T-helper 9 cell (primary cell): ENCODE results near the gene SLC39A11.

Source experiments
- DNase-seq: peaks from one replicate; pipeline ENCODE4 v3.0.0-alpha.2; 2020

The SLC39A11 gene

GRCh38 chr17:72706396-72706981, 386.0 kb downstream of the SLC39A11 start:
- no peak for DNase-seq

DNA sequence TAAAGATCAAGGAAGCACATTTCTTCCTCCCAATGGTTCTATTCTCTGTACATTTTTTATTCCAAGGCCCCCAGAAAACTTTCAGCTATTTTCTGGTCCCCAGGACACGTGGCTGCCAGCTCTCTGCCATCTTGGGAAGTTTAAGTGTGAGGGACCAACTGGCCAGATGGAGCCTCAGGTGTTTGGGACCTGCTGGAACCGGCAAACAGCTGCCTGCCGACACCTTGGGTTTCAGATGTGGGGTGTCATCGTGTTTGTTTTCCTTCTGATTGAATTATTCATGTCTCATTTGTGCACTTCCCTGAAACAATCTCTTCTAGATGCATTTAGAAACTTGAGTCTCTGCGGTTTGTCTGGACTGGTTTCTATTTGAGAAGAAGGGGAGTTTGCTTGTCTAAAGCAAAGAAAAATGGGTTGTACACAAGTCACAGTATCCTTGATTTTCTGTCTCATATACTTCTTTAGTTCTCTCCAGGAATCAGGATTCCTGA, 386.5 kb downstream of the SLC39A11 start:
- DNase-seq = no peak

- DNase-seq = no peak
Measured at GRCh38 chr17:72702998-72703397, 389.5 kb downstream of the SLC39A11 start.

DNA sequence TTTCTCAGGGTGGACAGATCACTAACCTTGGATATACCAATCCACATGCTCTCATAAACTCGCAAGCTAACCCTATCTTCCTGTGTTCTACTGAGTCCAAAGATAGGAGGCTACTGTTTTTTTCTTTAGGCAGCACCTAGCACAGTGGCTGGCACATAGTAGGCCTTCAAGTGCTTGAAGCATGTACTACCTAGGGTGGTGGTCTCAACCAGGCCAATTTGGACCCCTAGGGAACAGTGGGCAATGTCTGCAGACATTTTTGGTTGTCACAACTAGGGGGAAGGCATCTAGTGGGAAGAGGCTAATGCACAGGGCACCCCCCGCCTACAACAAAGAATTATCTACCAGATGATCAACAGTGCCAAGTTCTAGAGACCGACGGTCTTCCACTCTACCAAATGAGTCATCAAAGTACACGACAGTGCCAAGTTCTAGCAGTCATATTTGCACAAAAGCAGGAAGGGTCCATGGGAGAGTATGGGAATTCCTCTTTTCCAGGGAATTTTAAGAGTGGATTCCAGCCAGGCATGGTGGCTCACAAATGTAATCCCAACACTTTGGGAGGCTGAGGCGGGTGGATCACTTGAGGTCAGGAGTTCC, 390.3 kb downstream of the SLC39A11 start:
- no peak for DNase-seq

DNA sequence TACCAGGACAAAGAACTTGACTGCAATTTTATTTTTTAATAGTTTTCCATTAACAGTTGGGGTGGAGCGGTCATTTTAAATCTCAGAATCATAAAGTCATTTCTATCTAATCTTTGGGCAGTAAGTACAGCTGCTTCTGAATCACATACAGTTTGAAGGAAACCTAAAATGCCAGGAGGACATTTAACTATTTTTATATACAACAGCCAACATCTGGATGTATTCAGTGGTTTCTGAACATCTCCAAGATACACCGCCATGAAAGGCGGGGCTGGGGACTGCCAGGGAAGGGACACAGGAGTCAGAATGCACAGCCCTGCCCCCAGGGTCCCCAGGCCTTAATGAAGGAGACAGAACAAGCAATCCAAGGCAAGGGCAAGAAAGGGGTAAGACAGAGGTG, 392.3 kb downstream of the SLC39A11 start:
- DNase-seq = no peak

DNA sequence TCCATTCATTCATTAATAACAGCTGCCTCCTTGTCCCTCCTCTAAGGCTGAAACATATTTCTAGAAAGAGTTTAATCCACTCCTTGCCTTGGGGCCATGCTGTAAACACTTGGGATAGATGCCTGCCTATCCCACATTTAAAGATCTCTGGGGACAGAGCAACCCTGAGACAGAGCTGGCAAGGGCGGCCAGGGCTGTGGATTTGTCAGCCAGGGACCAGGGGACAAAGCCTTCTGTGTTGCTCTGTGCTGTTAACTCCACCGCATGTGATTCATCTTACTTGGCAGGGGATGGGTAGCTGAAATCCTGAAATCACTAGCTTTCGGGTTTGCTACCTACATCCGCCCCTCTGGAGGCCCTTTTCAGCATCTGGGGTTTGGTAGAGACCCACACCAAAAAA, 392.9 kb downstream of the SLC39A11 start:
- DNase-seq = no peak

- DNase-seq = no peak
Measured at GRCh38 chr17:72697602-72698146, 394.8 kb downstream of the SLC39A11 start.

DNA sequence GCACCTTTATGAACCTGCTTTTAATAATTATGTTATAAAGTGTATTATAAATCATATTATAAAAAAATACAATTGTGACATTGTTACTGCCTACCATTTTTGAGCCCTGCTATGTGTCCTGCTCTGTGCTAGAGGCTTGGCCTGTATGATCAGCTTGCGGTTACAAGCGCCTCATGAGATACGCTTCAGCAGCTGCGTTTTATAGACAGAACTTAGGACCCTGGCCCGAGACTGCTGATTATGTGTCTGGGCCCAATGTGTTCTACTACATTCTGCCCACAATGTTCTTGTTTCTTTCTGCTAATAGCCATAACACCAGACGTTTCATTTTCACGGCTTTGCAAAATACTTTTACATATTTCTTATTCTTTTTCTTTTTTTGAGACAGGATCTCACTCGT, 395.8 kb downstream of the SLC39A11 start:
- DNase-seq = no peak

DNA sequence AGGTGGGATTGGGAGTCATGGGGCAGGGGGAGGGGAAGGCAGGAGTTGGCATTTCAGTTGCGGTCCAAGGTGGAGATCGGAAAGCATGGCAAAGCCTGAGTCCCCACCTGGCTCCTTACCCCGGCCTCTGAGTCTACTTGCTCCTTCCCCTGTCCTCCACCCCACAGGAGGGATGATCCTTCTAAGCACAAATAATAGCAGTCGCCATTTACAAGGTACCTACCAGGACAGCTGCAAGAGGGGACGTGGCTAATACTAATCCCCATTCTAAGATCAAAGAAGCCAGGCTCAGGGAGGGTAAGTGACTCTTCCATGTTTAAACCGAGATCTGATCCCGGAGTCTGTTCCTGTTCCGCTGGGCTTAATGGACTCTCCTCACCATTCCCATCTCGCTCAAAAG, 396.3 kb downstream of the SLC39A11 start:
- DNase-seq = no peak

DNA sequence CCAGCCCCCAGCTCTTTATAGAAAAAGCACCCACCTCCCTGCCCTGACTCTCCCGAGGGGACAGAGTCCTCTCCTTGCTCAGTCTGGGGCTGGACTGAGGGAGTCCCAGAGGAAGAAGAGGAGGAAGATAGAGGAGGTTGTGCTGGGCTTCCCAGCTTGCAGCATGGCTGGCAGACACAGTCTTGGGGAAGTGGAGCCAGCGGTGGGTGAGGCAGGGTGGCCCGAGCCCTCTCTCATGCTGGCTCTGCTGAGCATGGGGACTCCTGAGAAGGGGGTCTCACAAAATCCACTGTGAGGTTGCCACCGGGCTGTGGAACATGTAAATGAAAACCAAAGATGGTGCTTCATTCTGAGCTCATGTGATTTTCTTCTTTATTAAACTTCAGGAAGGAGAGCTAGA, 398.5 kb downstream of the SLC39A11 start:
- DNase-seq = no peak

DNA sequence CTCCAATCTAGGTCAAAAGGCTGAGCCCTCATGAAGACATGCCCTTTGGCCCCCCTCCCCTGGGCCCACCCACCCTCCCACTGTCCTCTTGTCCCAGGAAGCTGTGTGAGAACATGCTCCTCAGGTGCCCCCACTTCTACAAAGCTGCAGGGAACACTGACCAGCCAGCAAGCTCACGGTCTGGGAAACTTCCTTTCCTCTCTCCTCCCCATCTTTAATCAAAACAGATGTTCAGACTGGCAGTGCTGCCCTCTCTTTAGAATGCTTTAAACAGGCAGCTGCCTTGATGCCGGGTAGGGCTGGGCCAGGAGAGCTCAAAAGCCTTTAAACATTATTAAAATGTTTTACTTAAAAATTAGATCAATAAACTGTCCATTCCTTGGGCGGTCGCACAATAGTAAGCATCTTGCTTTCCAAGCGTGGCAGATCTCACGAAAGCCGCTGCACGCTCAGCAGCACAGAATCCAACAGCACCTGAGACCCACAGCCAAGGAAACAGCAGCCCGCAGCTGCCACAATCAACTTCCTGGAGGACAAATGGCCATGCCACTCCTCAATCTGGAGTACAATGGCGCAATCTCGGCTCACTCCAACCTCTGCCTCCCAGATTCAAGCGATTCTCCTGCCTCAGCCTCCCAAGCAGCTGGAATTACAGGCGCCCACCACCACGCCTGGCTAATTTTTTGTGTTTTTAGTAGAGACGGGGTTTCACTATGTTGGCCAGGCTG, 399.2 kb downstream of the SLC39A11 start:
- DNase-seq = no peak

- no peak for DNase-seq
Measured at GRCh38 chr17:72692676-72693075, 399.8 kb downstream of the SLC39A11 start.

DNA sequence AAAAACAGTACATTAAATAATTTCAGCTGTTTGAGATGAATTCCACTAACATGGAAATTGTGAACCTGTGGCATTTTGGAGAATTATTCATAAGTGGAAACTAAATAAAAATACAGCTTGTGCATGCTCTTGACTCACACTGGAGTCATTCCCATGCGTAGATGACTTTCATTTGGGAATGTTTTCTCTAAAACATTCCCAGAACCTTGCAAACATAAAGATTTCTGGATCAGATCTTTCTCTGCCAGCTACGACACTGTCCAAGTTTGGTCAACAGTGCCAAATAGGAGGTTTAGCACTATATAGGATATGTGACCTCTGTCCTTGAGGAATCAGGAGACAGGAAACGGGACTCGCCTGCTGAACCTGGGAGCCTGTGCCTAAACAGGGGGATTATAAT, 400.9 kb downstream of the SLC39A11 start:
- no peak for DNase-seq

DNA sequence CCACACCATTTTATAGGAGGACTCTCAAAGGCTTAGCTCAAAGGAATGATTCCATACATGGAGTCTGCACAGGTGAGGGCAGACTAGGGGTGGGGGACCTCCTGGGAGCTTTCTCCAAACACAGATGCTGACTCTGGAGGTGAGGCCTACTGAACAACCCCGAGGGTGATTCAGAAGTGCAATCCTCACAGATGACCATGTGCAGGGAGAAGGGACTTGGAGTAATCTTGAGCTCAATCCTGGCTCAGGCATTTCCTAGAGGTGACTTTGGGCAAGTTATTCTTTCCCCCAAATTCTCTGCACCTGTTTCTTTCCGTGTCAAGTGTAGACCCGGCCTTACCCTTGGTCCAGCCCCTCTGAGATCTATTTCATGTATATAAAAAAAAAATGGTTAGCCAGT, 401.5 kb downstream of the SLC39A11 start:
- no peak for DNase-seq

- DNase-seq = no peak
Measured at GRCh38 chr17:72687886-72688285, 404.6 kb downstream of the SLC39A11 start.

- DNase-seq = no peak
Measured at GRCh38 chr17:72684405-72685020, 408.0 kb downstream of the SLC39A11 start.

DNA sequence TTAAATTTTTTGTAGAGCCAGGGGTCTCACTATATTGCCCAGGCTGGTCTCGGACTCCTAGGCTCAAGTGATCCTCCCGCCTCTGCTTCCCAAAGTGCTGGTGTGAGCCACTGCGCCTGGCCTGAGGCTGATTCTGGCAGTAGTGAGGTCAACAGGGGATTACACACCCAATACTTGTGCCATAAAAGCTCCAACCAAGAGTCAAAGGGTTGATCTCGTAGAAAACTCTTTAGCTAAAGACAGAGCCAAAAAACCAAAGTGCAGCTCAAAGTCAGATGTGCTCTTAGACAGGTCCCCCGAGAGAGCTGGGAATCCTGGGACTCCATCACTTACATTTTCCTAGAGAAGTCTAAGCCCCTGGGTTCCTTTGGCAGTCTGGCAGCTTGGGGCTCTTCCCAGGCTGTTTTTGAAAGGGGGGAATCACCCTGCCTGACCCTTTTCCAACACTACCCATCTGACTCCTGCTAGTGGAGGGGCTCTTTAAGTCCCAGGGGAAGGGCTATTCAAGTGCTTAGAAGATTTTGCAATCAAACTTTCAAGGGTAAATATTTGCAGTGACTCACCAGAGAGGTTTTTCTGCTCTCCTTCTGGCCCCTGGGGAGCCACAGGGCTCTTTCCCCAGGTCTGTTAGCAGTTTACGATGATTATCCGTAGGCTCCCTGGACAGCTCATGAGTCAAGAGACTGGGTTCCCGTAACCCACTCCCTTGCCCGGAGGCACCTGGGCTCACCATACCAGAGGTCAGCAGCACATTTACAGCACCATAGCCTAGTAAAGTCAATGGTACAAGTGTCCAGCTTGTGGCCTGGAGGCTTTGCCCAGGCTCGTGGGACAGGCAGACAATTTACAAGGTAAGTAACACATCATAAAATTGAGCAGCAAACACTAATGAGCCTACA, 408.7 kb downstream of the SLC39A11 start:
- no peak for DNase-seq

GRCh38 chr17:72682605-72683004, 409.9 kb downstream of the SLC39A11 start:
- DNase-seq = no peak

- no peak for DNase-seq
Measured at GRCh38 chr17:72681844-72682243, 410.6 kb downstream of the SLC39A11 start.

- no peak for DNase-seq
Measured at GRCh38 chr17:72677714-72678390, 414.6 kb downstream of the SLC39A11 start.

DNA sequence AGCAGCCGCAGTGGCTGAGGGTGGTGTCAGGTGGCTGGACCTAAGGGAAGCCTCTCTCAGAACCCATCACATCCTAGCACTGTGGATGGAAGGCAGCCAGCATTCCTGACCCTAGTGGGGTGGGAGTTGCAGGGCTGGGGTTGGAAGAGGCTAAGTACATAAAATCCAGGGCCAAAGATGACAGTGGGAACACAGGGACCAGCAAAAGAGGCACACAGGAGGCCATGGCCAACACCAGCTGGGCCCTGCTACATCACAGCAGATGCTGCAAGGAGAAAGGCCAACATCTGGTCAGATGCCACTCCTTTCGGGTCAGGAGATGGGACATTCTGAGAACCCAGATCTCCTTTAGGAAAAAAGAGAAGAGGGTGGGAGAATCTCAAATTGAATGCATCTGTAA, 415.4 kb downstream of the SLC39A11 start:
- no peak for DNase-seq

DNA sequence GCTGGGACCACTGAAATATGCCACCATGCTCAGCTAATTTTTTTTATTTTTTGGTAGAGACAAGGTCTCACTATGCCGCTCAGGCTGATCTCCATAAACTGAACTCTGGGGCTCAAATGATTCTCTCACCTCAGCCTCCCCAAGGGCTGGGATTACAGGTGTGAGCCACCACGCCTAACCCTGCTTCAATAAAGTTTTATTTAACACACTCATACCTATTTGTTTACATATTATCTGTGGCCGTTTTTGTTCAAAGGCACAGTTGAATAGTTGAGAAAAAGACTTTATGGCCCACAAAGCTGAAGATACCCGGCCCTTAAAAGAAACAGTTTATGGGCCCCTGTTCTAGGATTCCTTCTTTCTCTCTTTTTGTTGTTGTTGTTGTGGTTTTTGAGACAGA, 419.8 kb downstream of the SLC39A11 start:
- no peak for DNase-seq
